SJCRH30 (cell line): Measurements from ENCODE around the gene MICU2. TPM values are rescaled to one million over a fixed set of nuclear protein-coding genes. Genes with fewer than 3 reads are reported as not detected.
"Not testable (repeated sequence)": the region's sequence is repeated elsewhere in the genome, so short reads cannot be mapped to it uniquely, and the experiment has no call there.

ENCODE experiments used
- DNase-seq, 2 experiments: peaks; one replicate each; pipeline ENCODE4 v3.0.0-alpha.2; 2015 to 2020
- H3K27ac ChIP-seq: fragments of 250-450 bp; sonication (Bioruptor Pico); 2 replicates; pipeline ENCODE4 v1.5.1; 2020; ENCODE audit warnings: mild to moderate bottlenecking, moderate library complexity
- H3K27me3 ChIP-seq: fragments of 250-450 bp; sonication (Bioruptor Pico); 2 replicates; pipeline ENCODE4 v1.5.1; 2020; ENCODE audit warnings: mild to moderate bottlenecking, moderate library complexity
- H3K36me3 ChIP-seq: fragments of 250-450 bp; sonication (Bioruptor Pico); 2 replicates; pipeline ENCODE4 v1.5.1; 2020; ENCODE audit warnings: mild to moderate bottlenecking, moderate library complexity
- H3K4me1 ChIP-seq: fragments of 250-450 bp; sonication (Bioruptor Pico); 2 replicates; pipeline ENCODE4 v1.5.1; 2020; ENCODE audit warnings: mild to moderate bottlenecking, moderate library complexity
- H3K4me3 ChIP-seq: fragments of 250-450 bp; sonication (Bioruptor Pico); 2 replicates; pipeline ENCODE4 v1.5.1; 2020; ENCODE audit warnings: mild to moderate bottlenecking, moderate library complexity
- H3K9me3 ChIP-seq: fragments of 250-450 bp; sonication (Bioruptor Pico); replicated peaks from 2 replicates; pipeline ENCODE4 v1.5.1; 2020; ENCODE audit warnings: mild to moderate bottlenecking, moderate library complexity
- total RNA-seq: library from RNA; depleted of rRNA; stranded (reverse); fragments of >200 nt; shearing (Covaris generic); gene quantifications from 2 replicates; pipeline ENCODE4 v1.2.3, GENCODE V29; 2014

Gene MICU2
- total RNA-seq, 1 experiment from 2014 or later: 75.1 TPM

GRCh38 chr13:21580736-21581135 is 23.2 kb downstream of the MICU2 start:
- peaks cover 6% of the 10 kb centered on the region for H3K36me3 ChIP-seq
- no peak overlapping the region for H3K4me3 ChIP-seq
- H3K27ac ChIP-seq: no peak overlapping the region
- DNase-seq: no peak
- H3K27me3 ChIP-seq: no peaks in the 10 kb centered on the region
- H3K4me1 ChIP-seq: peaks cover 38% of the 10 kb centered on the region
- H3K9me3 ChIP-seq: peaks cover 8% of the 10 kb centered on the region; the same call in 1 of the 2 replicates

GRCh38 chr13:21579754-21580316 is 24.1 kb downstream of the MICU2 start:
- no peak for DNase-seq
- Histone ChIP-seq H3K36me3 (peaks cover 4% of the 10 kb centered on the region; the same call in 1 of the 2 replicates), H3K9me3 (peaks cover 8% of the 10 kb centered on the region; the same call in 1 of the 2 replicates), H3K27me3 (no peaks in the 10 kb centered on the region), H3K4me1 (peaks cover 36% of the 10 kb centered on the region), H3K4me3 (no peak overlapping the region), H3K27ac (no peak overlapping the region)

GRCh38 chr13:21578748-21579147 is 25.2 kb downstream of the MICU2 start:
- H3K9me3 ChIP-seq: peaks cover 6% of the 10 kb centered on the region; the same call in 1 of the 2 replicates
- peak overlapping the region; percentile 11; the same call in 1 of the 2 replicates for H3K27ac ChIP-seq
- H3K27me3 ChIP-seq: no peaks in the 10 kb centered on the region
- H3K4me1 ChIP-seq: peaks cover 42% of the 10 kb centered on the region
- H3K36me3 ChIP-seq: peaks cover 4% of the 10 kb centered on the region; the same call in 1 of the 2 replicates
- peak in 1 of 2 experiments; percentile 62 for DNase-seq
- H3K4me3 ChIP-seq: no peak overlapping the region

GRCh38 chr13:21576426-21576825 is 27.5 kb downstream of the MICU2 start:
- Histone ChIP-seq H3K4me3 (no peak overlapping the region), H3K4me1 (peaks cover 59% of the 10 kb centered on the region), H3K9me3 (no peaks in the 10 kb centered on the region), H3K36me3 (no peaks in the 10 kb centered on the region), H3K27me3 (no peaks in the 10 kb centered on the region), H3K27ac (peak overlapping the region; percentile 63)
- peak; percentile 72 to 84 for DNase-seq

GRCh38 chr13:21573920-21574712 is 29.9 kb downstream of the MICU2 start:
- no peaks in the 10 kb centered on the region for H3K27me3 ChIP-seq
- no peak overlapping the region for H3K4me3 ChIP-seq
- peaks cover 62% of the 10 kb centered on the region for H3K4me1 ChIP-seq
- H3K27ac ChIP-seq: peak overlapping the region; percentile 70
- H3K9me3 ChIP-seq: no peaks in the 10 kb centered on the region
- H3K36me3 ChIP-seq: no peaks in the 10 kb centered on the region
- peak; percentile 84 to 93 for DNase-seq

GRCh38 chr13:21569686-21570085 is 34.3 kb downstream of the MICU2 start:
- no peak for DNase-seq
- Histone ChIP-seq H3K9me3 (no peaks in the 10 kb centered on the region), H3K36me3 (peaks cover 5% of the 10 kb centered on the region; the same call in 1 of the 2 replicates), H3K4me1 (peaks cover 34% of the 10 kb centered on the region), H3K27ac (no peak overlapping the region), H3K4me3 (no peak overlapping the region), H3K27me3 (no peaks in the 10 kb centered on the region)

GRCh38 chr13:21568854-21569253 is 35.1 kb downstream of the MICU2 start:
- no peak for DNase-seq
- H3K27ac ChIP-seq: no peak overlapping the region
- H3K27me3 ChIP-seq: no peaks in the 10 kb centered on the region
- H3K4me3 ChIP-seq: no peak overlapping the region
- H3K36me3 ChIP-seq: peaks cover 13% of the 10 kb centered on the region
- H3K4me1 ChIP-seq: peaks cover 25% of the 10 kb centered on the region
- no peaks in the 10 kb centered on the region for H3K9me3 ChIP-seq

GRCh38 chr13:21567714-21568113 is 36.3 kb downstream of the MICU2 start:
- Histone ChIP-seq H3K9me3 (no peaks in the 10 kb centered on the region), H3K27me3 (no peaks in the 10 kb centered on the region), H3K4me3 (no peak overlapping the region), H3K27ac (no peak overlapping the region), H3K36me3 (peaks cover 22% of the 10 kb centered on the region), H3K4me1 (peaks cover 15% of the 10 kb centered on the region)
- DNase-seq: no peak

GRCh38 chr13:21557995-21558394 is 46.0 kb downstream of the MICU2 start:
- Histone ChIP-seq H3K27ac (no peak overlapping the region), H3K27me3 (no peaks in the 10 kb centered on the region; the same call in 1 of the 2 replicates)
- peak in 1 of 2 experiments; percentile 46 for DNase-seq

GRCh38 chr13:21556051-21556450 is 47.9 kb downstream of the MICU2 start:
- Histone ChIP-seq H3K9me3 (peaks cover 5% of the 10 kb centered on the region; the same call in 1 of the 2 replicates), H3K36me3 (peaks cover 15% of the 10 kb centered on the region), H3K27me3 (no peaks in the 10 kb centered on the region; the same call in 1 of the 2 replicates), H3K4me1 (no peaks in the 10 kb centered on the region), H3K27ac (no peak overlapping the region), H3K4me3 (no peak overlapping the region)
- DNase-seq: no peak

More at GRCh38 chr13:21557995-21558394, 46.0 kb downstream of the MICU2 start:
- Histone ChIP-seq H3K4me1 (no peaks in the 10 kb centered on the region), H3K9me3 (no peaks in the 10 kb centered on the region), H3K4me3 (no peak overlapping the region), H3K36me3 (peaks cover 20% of the 10 kb centered on the region)

- H3K27ac ChIP-seq, H3K4me3 ChIP-seq, DNase-seq, H3K36me3 ChIP-seq, H3K27me3 ChIP-seq, H3K9me3 ChIP-seq, H3K4me1 ChIP-seq: not testable (repeated sequence)
Observed at GRCh38 chr13:21553261-21553660, 50.7 kb downstream of the MICU2 start.

GRCh38 chr13:21550918-21551317 is 53.1 kb downstream of the MICU2 start:
- Histone ChIP-seq H3K4me1 (no peaks in the 10 kb centered on the region), H3K4me3 (no peak overlapping the region), H3K27ac (no peak overlapping the region), H3K36me3 (peaks cover 8% of the 10 kb centered on the region), H3K27me3 (no peaks in the 10 kb centered on the region), H3K9me3 (peaks cover 5% of the 10 kb centered on the region; the same call in 1 of the 2 replicates)
- no peak for DNase-seq

- peaks cover 8% of the 10 kb centered on the region for H3K36me3 ChIP-seq
- H3K27me3 ChIP-seq: no peaks in the 10 kb centered on the region
- H3K4me3 ChIP-seq: no peak overlapping the region
- H3K4me1 ChIP-seq: no peaks in the 10 kb centered on the region
- H3K27ac ChIP-seq: no peak overlapping the region
- peak in 1 of 2 experiments; percentile 31 for DNase-seq
- H3K9me3 ChIP-seq: peaks cover 5% of the 10 kb centered on the region; the same call in 1 of the 2 replicates
Observed at GRCh38 chr13:21549633-21550032, 54.3 kb downstream of the MICU2 start.

GRCh38 chr13:21548577-21548976 is 55.4 kb downstream of the MICU2 start:
- Histone ChIP-seq H3K36me3 (peaks cover 8% of the 10 kb centered on the region), H3K27ac (no peak overlapping the region), H3K4me3 (no peak overlapping the region), H3K4me1 (no peaks in the 10 kb centered on the region), H3K9me3 (peaks cover 5% of the 10 kb centered on the region; the same call in 1 of the 2 replicates), H3K27me3 (no peaks in the 10 kb centered on the region)
- DNase-seq: no peak

GRCh38 chr13:21546372-21546771 is 57.6 kb downstream of the MICU2 start:
- no peak for DNase-seq
- Histone ChIP-seq H3K4me1 (peaks cover 18% of the 10 kb centered on the region), H3K4me3 (no peak overlapping the region), H3K36me3 (no peaks in the 10 kb centered on the region), H3K27ac (no peak overlapping the region), H3K9me3 (no peaks in the 10 kb centered on the region; the same call in 1 of the 2 replicates), H3K27me3 (no peaks in the 10 kb centered on the region)
